Panc1 (cell line): Measurements from ENCODE around the gene DHRS2.

ENCODE experiments used
- POLR2AphosphoS5 ChIP-seq: IDR thresholded peaks from 2 replicates; pipeline ENCODE4 v1.6.1; 2012; ENCODE audit warnings: mild to moderate bottlenecking, low read depth, low read length, moderate library complexity
- TF ChIP-seq, protein P1 (sequence below): fragments of 450-650 bp; IDR thresholded peaks from 2 replicates; pipeline ENCODE4 v1.5.1; 2017; ENCODE audit warnings: mild to moderate bottlenecking

DNA sequence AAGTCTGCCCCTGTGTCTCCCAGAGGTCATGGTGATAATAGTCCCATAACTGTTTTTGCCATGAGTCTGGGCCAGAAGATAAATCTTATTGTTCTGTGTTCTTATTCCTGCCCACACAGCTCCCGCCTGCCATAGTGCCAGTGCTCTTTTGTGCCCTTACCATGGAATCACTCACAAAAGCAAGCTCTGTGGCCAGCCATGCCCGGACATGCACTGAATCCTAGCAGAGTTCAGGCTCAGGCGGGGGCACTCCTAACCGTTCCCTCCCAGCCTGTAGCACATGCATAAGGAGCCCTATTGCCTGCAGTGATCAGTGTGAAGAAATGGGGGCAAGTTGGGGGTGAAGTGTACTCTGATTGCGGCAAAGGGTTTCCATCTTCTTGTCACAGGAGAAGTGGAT lies 33.3 kb downstream of the DHRS2 start:
- TF ChIP-seq, protein P1, sequence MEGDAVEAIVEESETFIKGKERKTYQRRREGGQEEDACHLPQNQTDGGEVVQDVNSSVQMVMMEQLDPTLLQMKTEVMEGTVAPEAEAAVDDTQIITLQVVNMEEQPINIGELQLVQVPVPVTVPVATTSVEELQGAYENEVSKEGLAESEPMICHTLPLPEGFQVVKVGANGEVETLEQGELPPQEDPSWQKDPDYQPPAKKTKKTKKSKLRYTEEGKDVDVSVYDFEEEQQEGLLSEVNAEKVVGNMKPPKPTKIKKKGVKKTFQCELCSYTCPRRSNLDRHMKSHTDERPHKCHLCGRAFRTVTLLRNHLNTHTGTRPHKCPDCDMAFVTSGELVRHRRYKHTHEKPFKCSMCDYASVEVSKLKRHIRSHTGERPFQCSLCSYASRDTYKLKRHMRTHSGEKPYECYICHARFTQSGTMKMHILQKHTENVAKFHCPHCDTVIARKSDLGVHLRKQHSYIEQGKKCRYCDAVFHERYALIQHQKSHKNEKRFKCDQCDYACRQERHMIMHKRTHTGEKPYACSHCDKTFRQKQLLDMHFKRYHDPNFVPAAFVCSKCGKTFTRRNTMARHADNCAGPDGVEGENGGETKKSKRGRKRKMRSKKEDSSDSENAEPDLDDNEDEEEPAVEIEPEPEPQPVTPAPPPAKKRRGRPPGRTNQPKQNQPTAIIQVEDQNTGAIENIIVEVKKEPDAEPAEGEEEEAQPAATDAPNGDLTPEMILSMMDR: no peak
- no peak for TF ChIP-seq POLR2AphosphoS5
